CD14-positive monocyte (primary cell): Measurements from ENCODE around the gene ACSS3. TPM values are rescaled to one million over a fixed set of nuclear protein-coding genes. Genes with fewer than 3 reads are reported as not detected.

Experiments used
- DNase-seq, 3 donors: peaks; one replicate each; pipeline ENCODE4 v3.0.0-alpha.2; 2011 to 2022
- H2AFZ ChIP-seq: 2 replicates; pipeline ENCODE4 v1.6.0; 2012; ENCODE audit warnings: mild to moderate bottlenecking, low read depth, low read length, inconsistent platforms; ENCODE audit not compliant: insufficient read depth, poor library complexity, severe bottlenecking
- H3K27ac ChIP-seq, 2 donors: 1 replicate in 1 of 2; 2 replicates in 1 of 2; pipeline ENCODE4 v1.5.1; 2012 to 2013; ENCODE audit warnings: low read length in 2 of 2, control low read depth in 1 of 2, inconsistent platforms in 1 of 2, low read depth in 1 of 2, mild to moderate bottlenecking in 1 of 2
- H3K27me3 ChIP-seq, 2 donors: one replicate each; pipeline versions ENCODE4 v1.6.0 to v1.6.1; 2011 to 2013; ENCODE audit warnings: low read length in 2 of 2; ENCODE audit not compliant: control insufficient read depth in 2 of 2, insufficient read depth in 2 of 2
- H3K36me3 ChIP-seq, 2 donors: replicated peaks in 1 of 2; 1 replicate in 1 of 2; 2 replicates in 1 of 2; pipeline versions ENCODE4 v1.5.1 to v1.6.1; 2012 to 2013; ENCODE audit warnings: low read length in 2 of 2, control low read depth in 1 of 2, inconsistent platforms in 1 of 2, mild to moderate bottlenecking in 1 of 2; ENCODE audit not compliant: insufficient read depth in 2 of 2, control insufficient read depth in 1 of 2
- H3K4me1 ChIP-seq, 2 donors: 1 replicate in 1 of 2; 2 replicates in 1 of 2; pipeline versions ENCODE4 v1.5.1 to v1.6.1; 2012 to 2013; ENCODE audit warnings: low read length in 2 of 2, control low read depth in 1 of 2, inconsistent platforms in 1 of 2, mild to moderate bottlenecking in 1 of 2, moderate library complexity in 1 of 2; ENCODE audit not compliant: insufficient read depth in 2 of 2, control insufficient read depth in 1 of 2
- H3K4me2 ChIP-seq: replicated peaks from 2 replicates; pipeline ENCODE3; 2012; ENCODE audit warnings: low read length, moderate library complexity, mild to moderate bottlenecking; ENCODE audit not compliant: poor library complexity, severe bottlenecking; ENCODE audit errors: extremely low read depth
- H3K4me3 ChIP-seq, 3 experiments: fragments of 200-600 bp in 1 of 3; sonication (generic) in 1 of 3; replicated peaks in 1 of 3; 1 replicate in 2 of 3; 2 replicates in 1 of 3; pipeline ENCODE4 v1.5.1; 2011 to 2013; ENCODE audit warnings: low read length in 3 of 3, mild to moderate bottlenecking in 3 of 3, control low read depth in 2 of 3, low read depth in 2 of 3, inconsistent platforms in 1 of 3, moderate library complexity in 1 of 3
- H3K79me2 ChIP-seq: 2 replicates; pipeline ENCODE4 v1.6.0; 2012; ENCODE audit warnings: mild to moderate bottlenecking, control low read depth, inconsistent platforms, low read length, moderate library complexity; ENCODE audit not compliant: insufficient read depth
- H3K9ac ChIP-seq: 2 replicates; pipeline ENCODE4 v1.6.0; 2017; ENCODE audit warnings: low read length, mild to moderate bottlenecking; ENCODE audit not compliant: insufficient read depth, poor library complexity, severe bottlenecking
- H3K9me3 ChIP-seq, 2 donors: replicated peaks in 1 of 2; 1 replicate in 1 of 2; 2 replicates in 1 of 2; pipeline versions ENCODE4 v1.5.1 to v1.6.1; 2012 to 2013; ENCODE audit warnings: low read length in 2 of 2, control low read depth in 1 of 2; ENCODE audit not compliant: control insufficient read depth in 1 of 2, insufficient read depth in 1 of 2
- H4K20me1 ChIP-seq: 2 replicates; pipeline ENCODE4 v1.6.0; 2012; ENCODE audit warnings: mild to moderate bottlenecking, low read length, control low read depth, moderate library complexity; ENCODE audit not compliant: insufficient read depth
- H3K27ac Mint-ChIP-seq, 7 donors: one replicate each; pipeline ENCODE4 v1.8.0; 2020; ENCODE audit warnings: mild to moderate bottlenecking in 7 of 7, mixed read lengths in 7 of 7, moderate library complexity in 6 of 7, inconsistent platforms in 2 of 7
- H3K27me3 Mint-ChIP-seq, 3 donors: one replicate each; pipeline ENCODE4 v1.8.0; 2021 to 2022; ENCODE audit warnings: low read depth in 3 of 3, mild to moderate bottlenecking in 3 of 3, mixed read lengths in 3 of 3, moderate library complexity in 3 of 3, inconsistent platforms in 1 of 3
- H3K36me3 Mint-ChIP-seq, 2 donors: one replicate each; pipeline ENCODE4 v1.8.0; 2020; ENCODE audit warnings: mixed read lengths in 2 of 2, inconsistent platforms in 1 of 2, mild to moderate bottlenecking in 1 of 2
- H3K4me1 Mint-ChIP-seq: one replicate; pipeline ENCODE4 v1.8.0; 2020; ENCODE audit warnings: mild to moderate bottlenecking, mixed read lengths
- H3K4me3 Mint-ChIP-seq, 2 donors: one replicate each; pipeline ENCODE4 v1.8.0; 2020; ENCODE audit warnings: mild to moderate bottlenecking in 2 of 2, mixed read lengths in 2 of 2, moderate library complexity in 1 of 2
- H3K9me3 Mint-ChIP-seq, 7 donors: one replicate each; pipeline ENCODE4 v1.8.0; 2020 to 2022; ENCODE audit warnings: mixed read lengths in 7 of 7, mild to moderate bottlenecking in 6 of 7, moderate library complexity in 6 of 7, inconsistent platforms in 2 of 7
- CTCF ChIP-seq: fragments of 200-600 bp; IDR thresholded peaks from one replicate; pipeline ENCODE4 v1.8.0; 2022; ENCODE audit warnings: antibody characterized with exemption, mild to moderate bottlenecking
- WGBS: methylation state at CpG from one replicate; pipeline ENCODE4 v1.1.5; 2013; ENCODE audit warnings: missing lambda C conversion rate; ENCODE audit not compliant: insufficient coverage; 5-methylcytosine and 5-hydroxymethylcytosine counted together
- intact Hi-C, 2 donors: fragments of 100-400 bp; cut with micrococcal nuclease; formaldehyde crosslinking; loops; one replicate each; pipeline versions ENCODE4 v1.15.0 to v1.15.1; 2023
- polyA plus RNA-seq, 3 donors: library from polyadenylated mRNA; depleted of rRNA in 1 of 3; unstranded in 2 of 3; stranded (reverse) in 1 of 3; fragments of 300-500 nt in 2 of 3; fragments of >200 nt in 1 of 3; fragmentation: Illumina TruSeq in 2 of 3; gene quantifications; 1 replicate in 2 of 3; 2 replicates in 1 of 3; pipeline ENCODE4 v1.2.3, GENCODE V29; 2012 to 2021

The ACSS3 gene
- polyA plus RNA-seq, 3 donors, result 0.09 to 0.16 TPM; not detected in 1

GRCh38 chr12:81288651-81289050, 210.8 kb downstream of the ACSS3 start:
- DNase-seq, result no peak
- no peak overlapping the region for H3K9ac ChIP-seq
- H3K79me2 ChIP-seq, result no peaks in the 10 kb centered on the region
- Mint-ChIP-seq H3K4me3 (no peak overlapping the region), H3K27ac (no peak overlapping the region), H3K9me3 (peaks cover 0 to 2% (median 0%) of the 10 kb centered on the region in 7 donors), H3K4me1 (no peaks in the 10 kb centered on the region), H3K27me3 (no peaks in the 10 kb centered on the region), H3K36me3 (no peaks in the 10 kb centered on the region)
- no peaks in the 10 kb centered on the region for H4K20me1 ChIP-seq
- no peak overlapping the region for H3K4me3 ChIP-seq
- H3K4me1 ChIP-seq, result no peaks in the 10 kb centered on the region
- intact Hi-C loops, result no loop called here
- TF ChIP-seq CTCF, result no peak
- H3K36me3 ChIP-seq, result no peaks in the 10 kb centered on the region
- H3K4me2 ChIP-seq, result no peak overlapping the region
- H2AFZ ChIP-seq, result no peak overlapping the region
- no peak overlapping the region for H3K27ac ChIP-seq
- H3K27me3 ChIP-seq, result no peaks in the 10 kb centered on the region
- no peaks in the 10 kb centered on the region for H3K9me3 ChIP-seq

GRCh38 chr12:81294325-81295190, 216.7 kb downstream of the ACSS3 start:
- WGBS, result 87% methylated on average over 3 of the region's 12 CpGs
- Histone ChIP-seq H3K4me3 (no peak overlapping the region), H3K4me1 (no peaks in the 10 kb centered on the region), H3K9ac (no peak overlapping the region), H3K9me3 (peaks cover 0 to 4% of the 10 kb centered on the region in 2 donors), H3K4me2 (no peak overlapping the region), H3K27ac (no peak overlapping the region), H3K36me3 (no peaks in the 10 kb centered on the region), H4K20me1 (no peaks in the 10 kb centered on the region), H3K27me3 (no peaks in the 10 kb centered on the region), H3K79me2 (no peaks in the 10 kb centered on the region), H2AFZ (no peak overlapping the region)
- no peaks in the 10 kb centered on the region for H3K36me3 Mint-ChIP-seq
- no peak overlapping the region for H3K4me3 Mint-ChIP-seq
- TF ChIP-seq CTCF, result no peak
- intact Hi-C loops, result no loop called here
- peaks cover 0 to 2% (median 0%) of the 10 kb centered on the region in 3 donors for H3K27me3 Mint-ChIP-seq
- no peak for DNase-seq
- H3K9me3 Mint-ChIP-seq, result peaks cover 0 to 1% (median 0%) of the 10 kb centered on the region in 7 donors
- no peaks in the 10 kb centered on the region for H3K4me1 Mint-ChIP-seq
- no peak overlapping the region for H3K27ac Mint-ChIP-seq
